WTC11 (cell line): Measurements from ENCODE around the gene SLC35B3. TPM values are rescaled to one million over a fixed set of nuclear protein-coding genes. Genes with fewer than 3 reads are reported as not detected.

Experiments used
- ATAC-seq: fragments of 200-7000 bp; cut with Tn5 transposase; 2 replicates; pipeline ENCODE4 v1.10.0; 2021; ENCODE audit warnings: mild to moderate bottlenecking, moderate library complexity
- CTCF ChIA-PET: fragments of 300-600 bp; sonication (Branson Sonifier 250); formaldehyde crosslinking; loops from one replicate; lab custom pipeline; 2021; ENCODE audit warnings: antibody characterized with exemption; lab: Charles Lee
- POLR2A ChIA-PET: fragments of 350-600 bp; sonication (Branson Sonifier 250); formaldehyde crosslinking; loops from one replicate; lab custom pipeline; 2021; ENCODE audit warnings: antibody characterized with exemption; lab: Charles Lee
- DNase-seq: peaks from one replicate; pipeline ENCODE4 v3.0.0; 2021; ENCODE audit warnings: low spot score
- H3K27ac Mint-ChIP-seq: 2 replicates; pipeline ENCODE4 v1.8.0; 2021; ENCODE audit warnings: mixed read lengths
- H3K27me3 Mint-ChIP-seq: 2 replicates; pipeline ENCODE4 v1.8.0; 2021; ENCODE audit warnings: low read depth, mild to moderate bottlenecking, moderate library complexity, mixed read lengths
- H3K36me3 Mint-ChIP-seq: 2 replicates; pipeline ENCODE4 v1.8.0; 2021; ENCODE audit warnings: mixed read lengths
- H3K4me1 Mint-ChIP-seq: 2 replicates; pipeline ENCODE4 v1.8.0; 2022; ENCODE audit warnings: mixed read lengths
- H3K4me3 Mint-ChIP-seq: 2 replicates; pipeline ENCODE4 v1.8.0; 2021; ENCODE audit warnings: mild to moderate bottlenecking, moderate library complexity, mixed read lengths
- H3K9me3 Mint-ChIP-seq: 2 replicates; pipeline ENCODE4 v1.8.0; 2021; ENCODE audit warnings: mixed read lengths
- CTCF ChIP-seq: fragments of 200-600 bp; IDR thresholded peaks from 2 replicates; pipeline ENCODE4 v1.8.0; 2022; ENCODE audit warnings: antibody characterized with exemption
- ETV6 ChIP-seq: sonication (generic); formaldehyde crosslinking; IDR thresholded peaks from 2 replicates; pipeline ENCODE4 v1.8.1; 2022; ENCODE audit warnings: mild to moderate bottlenecking, missing genetic modification reagents
- FOXP1 ChIP-seq: sonication (generic); formaldehyde crosslinking; IDR thresholded peaks from 2 replicates; pipeline ENCODE4 v1.8.0; 2022; ENCODE audit warnings: missing genetic modification reagents, mild to moderate bottlenecking, moderate library complexity, borderline replicate concordance
- JUN ChIP-seq: sonication (generic); formaldehyde crosslinking; IDR thresholded peaks from 2 replicates; pipeline ENCODE4 v1.8.0; 2023; ENCODE audit warnings: mild to moderate bottlenecking, missing genetic modification reagents
- KAT7 ChIP-seq: sonication (generic); formaldehyde crosslinking; IDR thresholded peaks from 2 replicates; pipeline ENCODE4 v1.8.1; 2023; ENCODE audit warnings: missing genetic modification reagents, mild to moderate bottlenecking, borderline replicate concordance
- MXD4 ChIP-seq: fragments of 250-450 bp; sonication (Bioruptor Pico); IDR thresholded peaks from 2 replicates; pipeline ENCODE4 v1.8.0; 2021; ENCODE audit warnings: mild to moderate bottlenecking, moderate library complexity, borderline replicate concordance
- NFE2L1 ChIP-seq: sonication (generic); formaldehyde crosslinking; IDR thresholded peaks from 2 replicates; pipeline ENCODE4 v1.8.1; 2023; ENCODE audit warnings: missing genetic modification reagents
- NR1H2 ChIP-seq: sonication (generic); formaldehyde crosslinking; IDR thresholded peaks from 2 replicates; pipeline ENCODE4 v1.9.0; 2021; ENCODE audit warnings: mild to moderate bottlenecking, moderate library complexity, missing genetic modification reagents
- RELA ChIP-seq: sonication (generic); formaldehyde crosslinking; IDR thresholded peaks from 2 replicates; pipeline ENCODE4 v1.8.1; 2022; ENCODE audit warnings: missing genetic modification reagents, mild to moderate bottlenecking, borderline replicate concordance
- SOX15 ChIP-seq: fragments of 250-450 bp; sonication (Bioruptor Pico); IDR thresholded peaks from 2 replicates; pipeline ENCODE4 v1.9.0; 2021; ENCODE audit warnings: mild to moderate bottlenecking
- STAT6 ChIP-seq: sonication (generic); formaldehyde crosslinking; conservative IDR thresholded peaks from 2 replicates; pipeline ENCODE4 v1.8.1; 2023; ENCODE audit warnings: mild to moderate bottlenecking, low read depth, missing genetic modification reagents, moderate library complexity
- ZNF219 ChIP-seq: sonication (generic); formaldehyde crosslinking; IDR thresholded peaks from 2 replicates; pipeline ENCODE4 v1.8.0; 2023; ENCODE audit warnings: missing genetic modification reagents, mild to moderate bottlenecking, borderline replicate concordance
- ZNF396 ChIP-seq: fragments of 250-450 bp; sonication (Bioruptor Pico); IDR thresholded peaks from 2 replicates; pipeline ENCODE4 v1.8.0; 2021; ENCODE audit warnings: mild to moderate bottlenecking, moderate library complexity, borderline replicate concordance
- ZNF671 ChIP-seq: fragments of 250-450 bp; sonication (Bioruptor Pico); IDR thresholded peaks from 2 replicates; pipeline ENCODE4 v1.8.0; 2021; ENCODE audit warnings: mild to moderate bottlenecking
- total RNA-seq: library from RNA; stranded (reverse); gene quantifications from 3 replicates; pipeline ENCODE4 v1.2.3, GENCODE V29; 2021
- TF ChIP-seq, protein P1 (sequence below): sonication (generic); formaldehyde crosslinking; IDR thresholded peaks from 2 replicates; pipeline ENCODE4 v1.8.1; 2023; ENCODE audit warnings: mild to moderate bottlenecking, missing genetic modification reagents, moderate library complexity
- TF ChIP-seq, protein P2 (sequence below): sonication (generic); formaldehyde crosslinking; IDR thresholded peaks from 2 replicates; pipeline ENCODE4 v1.8.0; 2022; ENCODE audit warnings: mild to moderate bottlenecking, missing genetic modification reagents
- TF ChIP-seq, protein P3 (sequence below): fragments of 250-450 bp; sonication (Bioruptor Pico); IDR thresholded peaks from 2 replicates; pipeline ENCODE4 v1.9.0; 2021; ENCODE audit warnings: moderate library complexity, mild to moderate bottlenecking, inconsistent platforms, borderline replicate concordance
- TF ChIP-seq, protein P4 (sequence below): sonication (generic); formaldehyde crosslinking; IDR thresholded peaks from 2 replicates; pipeline ENCODE4 v1.8.0; 2022; ENCODE audit warnings: missing genetic modification reagents
- TF ChIP-seq, protein P5 (sequence below): fragments of 250-450 bp; sonication (Bioruptor Pico); conservative IDR thresholded peaks from 2 replicates; pipeline ENCODE4 v1.9.0; 2021; ENCODE audit warnings: mild to moderate bottlenecking
- TF ChIP-seq, protein P6 (sequence below): sonication (generic); formaldehyde crosslinking; IDR thresholded peaks from 2 replicates; pipeline ENCODE4 v1.8.1; 2022; ENCODE audit warnings: mild to moderate bottlenecking, moderate library complexity, missing genetic modification reagents

SLC35B3 gene
- total RNA-seq, 1 experiment from 2014 or later: 8.4 TPM

DNA sequence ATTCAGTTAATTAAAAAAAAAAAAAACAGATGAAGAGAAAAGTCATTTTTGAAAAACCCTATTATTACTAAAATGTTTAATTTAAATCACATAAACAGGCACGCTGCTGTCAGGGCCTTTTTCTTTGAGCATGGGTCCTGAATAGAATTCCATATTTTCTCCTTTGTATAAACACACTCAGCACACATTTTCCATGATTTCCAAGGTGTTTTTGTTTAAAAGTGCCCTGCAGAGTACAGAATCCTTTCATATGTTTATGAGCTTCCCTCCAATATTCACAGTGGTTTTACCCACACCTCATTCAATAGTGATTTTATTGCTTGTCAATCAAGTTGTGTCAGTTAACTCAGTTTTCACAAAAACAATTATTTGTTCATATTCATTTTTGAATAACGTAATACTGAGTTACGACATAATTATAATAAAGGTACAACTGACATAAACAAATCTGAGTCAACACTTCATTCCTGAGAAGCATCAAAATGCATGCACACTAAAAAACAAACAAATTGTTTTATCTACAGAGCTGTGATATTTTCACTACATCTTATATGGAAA, 15.2 kb downstream of the SLC35B3 start:
- TF ChIP-seq, protein P1, sequence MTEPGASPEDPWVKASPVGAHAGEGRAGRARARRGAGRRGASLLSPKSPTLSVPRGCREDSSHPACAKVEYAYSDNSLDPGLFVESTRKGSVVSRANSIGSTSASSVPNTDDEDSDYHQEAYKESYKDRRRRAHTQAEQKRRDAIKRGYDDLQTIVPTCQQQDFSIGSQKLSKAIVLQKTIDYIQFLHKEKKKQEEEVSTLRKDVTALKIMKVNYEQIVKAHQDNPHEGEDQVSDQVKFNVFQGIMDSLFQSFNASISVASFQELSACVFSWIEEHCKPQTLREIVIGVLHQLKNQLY: no peak
- TF ChIP-seq NR1H2 (no peak), FOXP1 (no peak), ZNF396 (no peak), JUN (CRISPR knock-in tag) (no peak), STAT6 (CRISPR knock-in tag) (no peak), CTCF (no peak)
- TF ChIP-seq, protein P2, sequence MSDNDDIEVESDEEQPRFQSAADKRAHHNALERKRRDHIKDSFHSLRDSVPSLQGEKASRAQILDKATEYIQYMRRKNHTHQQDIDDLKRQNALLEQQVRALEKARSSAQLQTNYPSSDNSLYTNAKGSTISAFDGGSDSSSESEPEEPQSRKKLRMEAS (CRISPR knock-in tag): no peak
- TF ChIP-seq, protein P3, sequence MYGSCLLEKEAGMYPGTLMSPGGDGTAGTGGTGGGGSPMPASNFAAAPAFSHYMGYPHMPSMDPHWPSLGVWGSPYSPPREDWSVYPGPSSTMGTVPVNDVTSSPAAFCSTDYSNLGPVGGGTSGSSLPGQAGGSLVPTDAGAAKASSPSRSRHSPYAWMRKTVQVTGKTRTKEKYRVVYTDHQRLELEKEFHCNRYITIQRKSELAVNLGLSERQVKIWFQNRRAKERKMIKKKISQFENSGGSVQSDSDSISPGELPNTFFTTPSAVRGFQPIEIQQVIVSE (CRISPR knock-in tag): no peak
- TF ChIP-seq, all 79 proteins: peak for 0
- CTCF ChIA-PET: interaction anchor here (1.6 to 2.1 kb wide), 2 partner anchors 61 to 289 kb away, joined by 3 to 4 read pairs; no protein-coding TSS in a partner anchor

GRCh38 chr6:8415913-8416312, 19.4 kb downstream of the SLC35B3 start:
- peaks cover 12% of the 10 kb centered on the region for H3K9me3 Mint-ChIP-seq
- CTCF ChIA-PET: no interaction called here
- no peak overlapping the region for H3K4me3 Mint-ChIP-seq
- peaks cover 33% of the 10 kb centered on the region for H3K36me3 Mint-ChIP-seq
- no peak for DNase-seq
- no peak for ATAC-seq
- H3K4me1 Mint-ChIP-seq: peaks cover 33% of the 10 kb centered on the region
- H3K27ac Mint-ChIP-seq: no peak overlapping the region
- no peaks in the 10 kb centered on the region for H3K27me3 Mint-ChIP-seq
- POLR2A ChIA-PET: no interaction called here
- TF ChIP-seq SOX15 (CRISPR knock-in tag): no peak
- no peak for TF ChIP-seq MXD4 (CRISPR knock-in tag)
- TF ChIP-seq, protein P1: no peak
- no peak for TF ChIP-seq RELA
- TF ChIP-seq, protein P4, sequence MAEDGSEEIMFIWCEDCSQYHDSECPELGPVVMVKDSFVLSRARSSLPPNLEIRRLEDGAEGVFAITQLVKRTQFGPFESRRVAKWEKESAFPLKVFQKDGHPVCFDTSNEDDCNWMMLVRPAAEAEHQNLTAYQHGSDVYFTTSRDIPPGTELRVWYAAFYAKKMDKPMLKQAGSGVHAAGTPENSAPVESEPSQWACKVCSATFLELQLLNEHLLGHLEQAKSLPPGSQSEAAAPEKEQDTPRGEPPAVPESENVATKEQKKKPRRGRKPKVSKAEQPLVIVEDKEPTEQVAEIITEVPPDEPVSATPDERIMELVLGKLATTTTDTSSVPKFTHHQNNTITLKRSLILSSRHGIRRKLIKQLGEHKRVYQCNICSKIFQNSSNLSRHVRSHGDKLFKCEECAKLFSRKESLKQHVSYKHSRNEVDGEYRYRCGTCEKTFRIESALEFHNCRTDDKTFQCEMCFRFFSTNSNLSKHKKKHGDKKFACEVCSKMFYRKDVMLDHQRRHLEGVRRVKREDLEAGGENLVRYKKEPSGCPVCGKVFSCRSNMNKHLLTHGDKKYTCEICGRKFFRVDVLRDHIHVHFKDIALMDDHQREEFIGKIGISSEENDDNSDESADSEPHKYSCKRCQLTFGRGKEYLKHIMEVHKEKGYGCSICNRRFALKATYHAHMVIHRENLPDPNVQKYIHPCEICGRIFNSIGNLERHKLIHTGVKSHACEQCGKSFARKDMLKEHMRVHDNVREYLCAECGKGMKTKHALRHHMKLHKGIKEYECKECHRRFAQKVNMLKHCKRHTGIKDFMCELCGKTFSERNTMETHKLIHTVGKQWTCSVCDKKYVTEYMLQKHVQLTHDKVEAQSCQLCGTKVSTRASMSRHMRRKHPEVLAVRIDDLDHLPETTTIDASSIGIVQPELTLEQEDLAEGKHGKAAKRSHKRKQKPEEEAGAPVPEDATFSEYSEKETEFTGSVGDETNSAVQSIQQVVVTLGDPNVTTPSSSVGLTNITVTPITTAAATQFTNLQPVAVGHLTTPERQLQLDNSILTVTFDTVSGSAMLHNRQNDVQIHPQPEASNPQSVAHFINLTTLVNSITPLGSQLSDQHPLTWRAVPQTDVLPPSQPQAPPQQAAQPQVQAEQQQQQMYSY (CRISPR knock-in tag): no peak
- TF ChIP-seq ZNF671 (CRISPR knock-in tag): no peak
- TF ChIP-seq KAT7 (CRISPR knock-in tag): no peak
- TF ChIP-seq NFE2L1 (CRISPR knock-in tag): no peak
- TF ChIP-seq ETV6 (CRISPR knock-in tag): no peak
- TF ChIP-seq, protein P5, sequence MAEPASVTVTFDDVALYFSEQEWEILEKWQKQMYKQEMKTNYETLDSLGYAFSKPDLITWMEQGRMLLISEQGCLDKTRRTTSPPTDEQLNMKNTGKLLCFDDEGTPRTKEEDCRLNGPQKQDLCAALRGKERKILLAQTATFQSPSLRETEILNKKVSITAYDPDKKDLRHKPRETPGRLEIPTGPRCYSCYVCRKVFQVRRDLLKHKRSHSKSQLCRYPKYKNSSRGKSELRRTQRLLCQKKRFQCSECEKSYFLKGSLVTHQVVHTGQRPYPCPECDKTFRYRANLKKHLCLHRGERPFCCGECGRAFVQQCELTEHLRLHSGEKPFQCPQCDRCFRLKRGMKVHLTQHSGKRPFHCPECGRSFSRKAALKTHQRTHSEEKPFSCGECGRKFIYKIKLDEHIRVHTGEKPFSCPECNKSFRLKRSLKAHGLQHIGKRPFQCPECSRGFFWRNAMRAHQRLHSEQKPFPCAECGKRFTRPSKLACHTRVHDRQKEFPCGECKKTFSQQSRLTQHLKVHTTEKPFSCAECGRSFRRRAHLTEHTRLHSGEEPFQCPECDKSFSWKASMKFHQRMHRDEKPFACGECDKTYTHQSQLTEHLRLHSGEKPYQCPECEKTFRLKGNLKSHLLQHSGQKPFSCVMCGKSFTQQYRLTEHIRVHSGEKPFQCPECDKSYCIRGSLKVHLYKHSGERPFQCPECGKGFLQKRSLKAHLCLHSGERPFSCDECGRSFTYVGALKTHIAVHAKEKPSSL: no peak
- TF ChIP-seq, protein P6, sequence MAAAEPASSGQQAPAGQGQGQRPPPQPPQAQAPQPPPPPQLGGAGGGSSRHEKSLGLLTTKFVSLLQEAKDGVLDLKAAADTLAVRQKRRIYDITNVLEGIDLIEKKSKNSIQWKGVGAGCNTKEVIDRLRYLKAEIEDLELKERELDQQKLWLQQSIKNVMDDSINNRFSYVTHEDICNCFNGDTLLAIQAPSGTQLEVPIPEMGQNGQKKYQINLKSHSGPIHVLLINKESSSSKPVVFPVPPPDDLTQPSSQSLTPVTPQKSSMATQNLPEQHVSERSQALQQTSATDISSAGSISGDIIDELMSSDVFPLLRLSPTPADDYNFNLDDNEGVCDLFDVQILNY (CRISPR knock-in tag): no peak
- TF ChIP-seq ZNF396: no peak
- TF ChIP-seq ZNF219 (CRISPR knock-in tag): no peak

More for the DNA sequence above, 15.2 kb downstream of the SLC35B3 start:
- no peaks in the 10 kb centered on the region for H3K9me3 Mint-ChIP-seq
- peaks cover 23% of the 10 kb centered on the region for H3K4me1 Mint-ChIP-seq
- H3K27ac Mint-ChIP-seq: no peak overlapping the region; the same call in 1 of the 2 replicates
- POLR2A ChIA-PET: no interaction called here
- no peak for ATAC-seq
- DNase-seq: no peak
- peaks cover 21% of the 10 kb centered on the region for H3K36me3 Mint-ChIP-seq
- H3K27me3 Mint-ChIP-seq: no peaks in the 10 kb centered on the region
- no peak overlapping the region for H3K4me3 Mint-ChIP-seq
